Adipocyte (in vitro differentiated cells): Measurements from ENCODE around the gene RHBDD3.

Source experiments
- DNase-seq: peaks from one replicate; pipeline ENCODE4 v3.0.0-alpha.2; 2015; ENCODE audit warnings: low read depth
- H3K27me3 ChIP-seq: replicated peaks from 2 replicates; pipeline ENCODE4 v1.7.0; 2013; ENCODE audit warnings: mild to moderate bottlenecking, low read length, moderate library complexity; ENCODE audit not compliant: control insufficient read depth, insufficient read depth
- H3K36me3 ChIP-seq: 2 replicates; pipeline ENCODE4 v1.7.0; 2013; ENCODE audit warnings: low read length, mild to moderate bottlenecking, moderate library complexity; ENCODE audit not compliant: control insufficient read depth, insufficient read depth, severe bottlenecking
- H3K4me1 ChIP-seq: 2 replicates; pipeline ENCODE4 v1.7.0; 2013; ENCODE audit warnings: mild to moderate bottlenecking, low read length, moderate library complexity; ENCODE audit not compliant: control insufficient read depth, insufficient read depth
- H3K4me3 ChIP-seq: 2 replicates; pipeline ENCODE4 v1.7.0; 2013; ENCODE audit warnings: mild to moderate bottlenecking, low read length, moderate library complexity
- H3K9ac ChIP-seq: 2 replicates; pipeline ENCODE4 v1.7.0; 2013; ENCODE audit warnings: mild to moderate bottlenecking, low read length, moderate library complexity
- H3K9me3 ChIP-seq: 2 replicates; pipeline ENCODE4 v1.7.0; 2013; ENCODE audit warnings: mild to moderate bottlenecking, low read length, moderate library complexity; ENCODE audit not compliant: control insufficient read depth

Gene RHBDD3

DNA sequence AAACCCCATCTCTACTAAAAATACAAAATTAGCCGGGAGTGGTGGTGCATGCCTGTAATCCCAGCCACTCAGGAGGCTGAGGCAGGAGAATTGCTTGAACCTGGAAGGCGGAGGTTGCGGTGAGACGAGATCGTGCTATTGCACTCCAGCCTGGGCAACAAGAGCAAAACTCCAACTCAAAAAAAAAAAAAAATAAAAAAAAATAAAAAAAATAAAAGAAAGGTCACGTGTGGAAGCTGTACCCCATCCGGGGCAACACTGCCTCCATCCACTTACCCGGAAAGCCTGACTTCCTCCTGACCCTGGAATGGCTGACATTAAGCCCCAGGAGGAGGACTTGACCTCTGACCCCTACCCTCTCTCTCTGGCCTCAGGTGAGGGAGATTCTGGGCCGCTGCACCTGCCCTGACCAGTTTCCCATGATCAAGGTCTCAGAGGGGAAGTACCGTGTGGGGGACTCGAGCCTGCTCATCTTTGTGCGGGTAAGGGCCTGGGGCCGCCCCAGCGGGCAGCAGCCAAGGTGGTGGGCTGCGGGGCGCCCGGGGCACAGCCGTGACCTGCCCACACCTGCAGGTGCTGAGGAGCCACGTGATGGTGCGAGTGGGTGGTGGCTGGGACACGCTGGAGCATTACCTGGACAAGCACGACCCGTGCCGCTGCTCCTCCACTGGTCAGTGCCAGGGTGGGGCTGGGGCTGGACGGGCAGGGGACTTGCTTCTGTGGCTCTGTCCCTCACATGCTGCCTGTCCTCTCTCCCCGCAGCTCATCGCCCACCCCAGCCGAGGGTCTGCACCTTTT is 42.5 kb upstream of the RHBDD3 start:
- Histone ChIP-seq H3K4me3 (no peak overlapping the region), H3K36me3 (no peaks in the 10 kb centered on the region), H3K9me3 (no peaks in the 10 kb centered on the region)

DNA sequence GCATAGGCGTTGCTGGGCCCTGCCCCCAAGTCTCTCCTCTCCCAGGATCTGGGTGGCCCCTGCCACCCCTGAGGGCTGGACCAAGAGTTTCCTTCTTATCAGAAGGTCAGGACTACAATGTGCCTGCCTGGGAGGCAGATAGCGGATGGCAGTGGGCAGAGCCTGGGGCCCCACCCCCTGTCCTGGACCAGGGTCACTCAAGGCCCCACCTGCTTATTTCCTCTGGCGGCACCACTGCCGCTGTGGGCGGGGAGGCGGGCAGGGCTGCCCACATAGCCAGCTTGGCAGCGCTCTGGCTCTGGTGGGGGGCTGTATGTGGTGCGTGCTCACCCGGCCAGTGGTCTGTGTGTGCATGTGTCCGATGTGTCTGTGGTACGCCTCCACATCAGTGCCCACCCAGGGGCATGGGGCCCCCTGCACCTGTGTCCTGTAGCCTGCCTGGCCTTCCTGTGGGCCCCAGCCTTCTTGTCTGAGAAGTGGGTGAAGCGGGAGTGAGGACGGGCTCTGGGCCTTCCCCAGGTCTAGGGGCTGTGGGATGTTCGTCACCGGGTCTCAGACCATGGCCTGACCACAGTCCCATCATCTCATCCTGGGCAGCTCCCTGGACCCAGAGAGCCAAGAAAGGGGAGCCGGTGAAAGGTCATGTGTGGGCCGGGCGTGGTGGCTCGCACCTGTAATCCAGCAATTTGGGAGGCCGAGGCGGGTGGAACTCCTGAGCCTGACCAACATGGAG is 41.7 kb upstream of the RHBDD3 start:
- peaks cover 34% of the 10 kb centered on the region for H3K4me1 ChIP-seq
- no peaks in the 10 kb centered on the region for H3K9me3 ChIP-seq
- DNase-seq, result peak; percentile 9
- H3K4me3 ChIP-seq, result peak overlapping the region; percentile 32
- no peak overlapping the region for H3K9ac ChIP-seq
- H3K27me3 ChIP-seq, result peaks cover 8% of the 10 kb centered on the region
- no peaks in the 10 kb centered on the region for H3K36me3 ChIP-seq

More for the DNA sequence above, 42.5 kb upstream of the RHBDD3 start:
- H3K4me1 ChIP-seq, result peaks cover 34% of the 10 kb centered on the region
- H3K27me3 ChIP-seq, result peaks cover 11% of the 10 kb centered on the region
- H3K9ac ChIP-seq, result no peak overlapping the region
- no peak for DNase-seq

- no peaks in the 10 kb centered on the region for H3K9me3 ChIP-seq
- peaks cover 34% of the 10 kb centered on the region for H3K4me1 ChIP-seq
- peak overlapping the region; percentile 32 for H3K4me3 ChIP-seq
- no peak overlapping the region for H3K9ac ChIP-seq
- peak; percentile 18 for DNase-seq
- peaks cover 2% of the 10 kb centered on the region for H3K27me3 ChIP-seq
- H3K36me3 ChIP-seq, result no peaks in the 10 kb centered on the region
Measured at GRCh38 chr22:29308791-29309262, 41.0 kb upstream of the RHBDD3 start.

GRCh38 chr22:29308148-29308790 is 40.5 kb upstream of the RHBDD3 start:
- Histone ChIP-seq H3K9ac (peak overlapping the region; percentile 91), H3K36me3 (no peaks in the 10 kb centered on the region), H3K27me3 (no peaks in the 10 kb centered on the region), H3K4me3 (peak overlapping the region; percentile 32), H3K4me1 (peaks cover 36% of the 10 kb centered on the region), H3K9me3 (no peaks in the 10 kb centered on the region)
- DNase-seq, result no peak

- H3K27me3 ChIP-seq, result no peaks in the 10 kb centered on the region
- H3K4me3 ChIP-seq, result peak overlapping the region; percentile 95
- no peaks in the 10 kb centered on the region for H3K36me3 ChIP-seq
- peaks cover 34% of the 10 kb centered on the region for H3K4me1 ChIP-seq
- no peak for DNase-seq
- no peaks in the 10 kb centered on the region for H3K9me3 ChIP-seq
- peak overlapping the region; percentile 91 for H3K9ac ChIP-seq
Measured at GRCh38 chr22:29307596-29308147, 39.9 kb upstream of the RHBDD3 start.

DNA sequence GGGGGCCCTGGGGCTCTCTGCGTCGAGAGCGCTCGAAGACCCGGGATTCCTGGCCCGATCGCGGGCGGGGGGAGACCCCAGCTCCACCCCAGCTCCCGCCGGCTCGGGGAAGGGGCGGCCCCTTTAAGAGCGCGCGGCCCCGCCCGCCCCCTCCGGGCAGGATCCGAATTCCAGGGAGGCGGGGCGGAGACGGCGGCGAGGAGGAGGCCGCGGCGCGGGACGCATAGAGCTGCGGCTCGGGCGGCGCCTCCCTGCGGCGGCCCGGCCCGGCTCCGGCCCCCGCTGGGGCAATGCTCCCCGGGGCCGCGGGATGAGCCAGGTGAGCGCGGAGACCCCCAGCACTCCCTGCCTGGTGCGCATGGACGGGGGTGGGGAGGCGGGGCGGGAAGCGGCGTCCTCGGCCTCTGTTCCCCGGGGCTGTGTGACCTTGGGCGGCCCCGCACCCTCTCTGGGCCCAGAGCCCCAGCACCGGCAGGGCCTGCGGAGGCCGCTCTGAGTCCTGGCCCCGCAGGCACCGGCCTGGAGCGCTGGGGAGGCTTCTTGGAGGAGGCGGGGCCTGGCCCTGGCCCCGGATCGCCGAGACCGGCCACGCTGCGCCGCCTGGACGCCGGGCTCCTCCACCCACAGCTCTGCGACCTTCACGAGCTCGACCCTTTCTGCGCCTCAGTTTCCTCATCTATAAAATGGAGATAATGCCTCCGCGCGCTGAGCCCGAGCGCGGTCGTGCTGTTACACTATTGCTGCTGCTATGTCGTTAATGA is 39.2 kb upstream of the RHBDD3 start:
- peak; percentile 95 for DNase-seq
- Histone ChIP-seq H3K4me3 (peak overlapping the region; percentile 95), H3K36me3 (no peaks in the 10 kb centered on the region), H3K9me3 (no peaks in the 10 kb centered on the region), H3K27me3 (no peaks in the 10 kb centered on the region), H3K9ac (peak overlapping the region; percentile 91), H3K4me1 (peaks cover 34% of the 10 kb centered on the region)

DNA sequence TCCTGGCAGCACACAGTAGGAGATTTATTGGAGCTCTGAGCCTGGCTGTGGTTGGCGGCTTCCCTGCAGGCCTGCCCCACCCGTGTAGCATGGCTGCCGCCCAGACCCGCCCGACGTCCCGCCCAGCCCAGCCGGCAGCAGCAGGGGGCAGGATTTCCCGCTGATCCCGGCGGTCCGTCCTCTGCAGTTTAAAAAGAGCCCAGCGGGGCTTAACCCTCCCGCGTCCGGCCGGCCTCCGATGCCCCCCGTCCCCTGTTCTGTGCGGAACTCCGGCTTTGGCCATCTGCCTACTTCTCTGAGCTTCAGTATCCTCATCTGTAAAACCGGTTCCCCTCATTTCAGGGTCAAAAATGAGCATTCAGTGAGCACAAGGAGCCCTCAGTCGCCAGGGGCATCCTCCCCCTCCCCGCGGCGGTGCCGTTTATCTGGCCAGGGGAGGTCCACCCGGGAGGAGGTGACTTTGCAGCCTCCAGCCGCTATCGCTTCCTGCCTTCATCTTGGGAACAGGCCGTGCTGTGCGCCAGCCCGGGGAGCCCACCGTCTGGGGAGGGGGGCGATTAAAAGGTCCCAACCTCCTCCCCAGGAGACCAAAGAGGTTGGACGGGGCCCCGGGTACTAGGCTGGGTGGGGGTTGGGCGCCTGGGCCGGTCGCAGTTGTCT is 38.5 kb upstream of the RHBDD3 start, which contains the start of gene GAS2L1:
TSS of gene GAS2L1 (plus strand) at position 476 of the 660 bp plus-strand sequence. CDS start 1,456 bp downstream, outside the sequence.
- Histone ChIP-seq H3K36me3 (no peaks in the 10 kb centered on the region), H3K4me3 (peak within 1 kb of the TSS; percentile 95)

GRCh38 chr22:29305836-29306174 is 38.0 kb upstream of the RHBDD3 start:
- Histone ChIP-seq H3K9me3 (no peaks in the 10 kb centered on the region), H3K27me3 (no peaks in the 10 kb centered on the region), H3K36me3 (peaks cover 3% of the 10 kb centered on the region), H3K4me1 (peaks cover 31% of the 10 kb centered on the region), H3K9ac (no peak overlapping the region), H3K4me3 (peak overlapping the region; percentile 95)
- DNase-seq, result no peak

More for the DNA sequence above, 38.5 kb upstream of the RHBDD3 start, which contains the start of gene GAS2L1:
- peaks cover 34% of the 10 kb centered on the region for H3K4me1 ChIP-seq
- peak; percentile 94 for DNase-seq
- no peaks in the 10 kb centered on the region for H3K27me3 ChIP-seq
- peak within 1 kb of the TSS; percentile 91 for H3K9ac ChIP-seq
- H3K9me3 ChIP-seq, result no peaks in the 10 kb centered on the region

DNA sequence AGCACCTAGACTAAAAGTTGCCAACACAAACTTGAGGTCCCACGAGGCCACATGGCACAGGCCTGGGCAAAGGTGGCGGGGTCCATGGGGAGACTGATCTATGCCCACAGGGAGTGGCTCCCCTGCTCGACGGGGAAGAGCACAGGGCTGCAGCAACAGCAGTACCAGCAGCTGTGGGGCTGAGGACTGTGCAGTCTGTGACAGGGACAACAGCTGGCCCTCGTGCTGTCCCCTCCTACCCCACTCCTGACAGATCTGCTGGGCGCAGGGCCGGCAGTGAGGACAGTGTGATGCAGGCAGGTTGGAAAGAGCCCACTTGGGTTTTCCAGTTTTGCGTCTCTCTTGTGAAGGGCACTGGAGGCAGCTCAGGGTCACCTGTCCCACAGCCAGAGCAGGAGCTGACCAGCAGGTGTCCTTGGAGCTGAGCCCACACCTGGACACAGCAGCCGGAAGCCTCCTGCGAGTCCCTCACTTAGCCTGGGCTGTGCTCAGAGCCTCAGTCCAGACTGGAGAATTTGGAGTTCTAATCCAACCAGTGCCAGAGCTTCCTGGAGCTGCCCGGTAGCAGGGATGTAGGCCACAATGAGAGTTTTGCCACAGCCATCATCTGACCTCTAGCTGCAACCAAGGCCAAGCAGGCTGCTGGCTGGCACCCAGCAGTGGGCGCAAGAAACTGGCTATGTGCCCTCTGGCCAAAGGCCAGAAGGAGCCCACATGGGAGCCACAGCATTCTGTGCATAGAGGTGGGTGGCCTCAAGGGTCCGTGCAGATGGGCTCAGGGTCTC is 35.1 kb upstream of the RHBDD3 start:
- no peak for DNase-seq
- H3K4me1 ChIP-seq, result peaks cover 9% of the 10 kb centered on the region

DNA sequence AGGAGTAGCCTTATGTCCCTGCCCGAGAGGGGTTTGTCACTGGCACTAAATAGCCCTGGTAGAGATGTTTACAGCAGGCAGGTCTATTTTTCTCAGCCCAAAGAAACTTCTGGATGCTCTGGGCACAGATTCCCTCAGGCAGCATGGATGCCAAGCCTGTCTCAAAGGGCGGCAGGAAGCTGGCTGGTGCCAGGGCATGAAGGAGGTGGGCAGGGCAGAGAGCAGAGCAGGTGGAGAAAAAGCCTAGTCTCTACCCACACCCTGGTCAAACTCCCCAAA is 34.6 kb upstream of the RHBDD3 start:
- H3K36me3 ChIP-seq, result peaks cover 38% of the 10 kb centered on the region
- no peaks in the 10 kb centered on the region for H3K9me3 ChIP-seq
- H3K4me1 ChIP-seq, result peaks cover 4% of the 10 kb centered on the region
- DNase-seq, result no peak
- H3K27me3 ChIP-seq, result no peaks in the 10 kb centered on the region
- no peak overlapping the region for H3K9ac ChIP-seq
- no peak overlapping the region for H3K4me3 ChIP-seq

More for the DNA sequence above, 35.1 kb upstream of the RHBDD3 start:
- Histone ChIP-seq H3K36me3 (peaks cover 33% of the 10 kb centered on the region), H3K4me3 (no peak overlapping the region), H3K9ac (no peak overlapping the region), H3K9me3 (no peaks in the 10 kb centered on the region), H3K27me3 (no peaks in the 10 kb centered on the region)
